ENCODE data around the gene TEX2.
A peak's percentile ranks its signal among the peaks of the same experiment; 100 is the strongest.

Gene TEX2

DNA sequence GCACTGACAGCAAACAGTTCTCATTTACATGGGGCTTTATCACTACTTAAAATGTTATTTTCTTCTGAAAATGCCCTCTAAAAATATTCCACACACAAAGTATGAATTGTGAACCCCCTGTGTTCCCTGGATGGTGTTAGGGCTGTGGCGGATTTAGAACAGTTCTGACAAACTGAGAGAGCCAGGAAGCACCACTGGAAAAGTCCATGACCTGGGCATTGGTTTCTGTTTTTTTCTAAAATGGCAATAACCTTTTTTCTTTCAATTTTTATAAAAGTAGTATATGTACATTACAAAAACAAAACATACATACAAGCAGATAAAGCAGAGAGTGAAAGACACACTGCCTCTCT lies 112.1 kb downstream of the TEX2 start:
- intact Hi-C loops (cut with DNase I) = no loop called here
- DNase-seq = no peak

DNA sequence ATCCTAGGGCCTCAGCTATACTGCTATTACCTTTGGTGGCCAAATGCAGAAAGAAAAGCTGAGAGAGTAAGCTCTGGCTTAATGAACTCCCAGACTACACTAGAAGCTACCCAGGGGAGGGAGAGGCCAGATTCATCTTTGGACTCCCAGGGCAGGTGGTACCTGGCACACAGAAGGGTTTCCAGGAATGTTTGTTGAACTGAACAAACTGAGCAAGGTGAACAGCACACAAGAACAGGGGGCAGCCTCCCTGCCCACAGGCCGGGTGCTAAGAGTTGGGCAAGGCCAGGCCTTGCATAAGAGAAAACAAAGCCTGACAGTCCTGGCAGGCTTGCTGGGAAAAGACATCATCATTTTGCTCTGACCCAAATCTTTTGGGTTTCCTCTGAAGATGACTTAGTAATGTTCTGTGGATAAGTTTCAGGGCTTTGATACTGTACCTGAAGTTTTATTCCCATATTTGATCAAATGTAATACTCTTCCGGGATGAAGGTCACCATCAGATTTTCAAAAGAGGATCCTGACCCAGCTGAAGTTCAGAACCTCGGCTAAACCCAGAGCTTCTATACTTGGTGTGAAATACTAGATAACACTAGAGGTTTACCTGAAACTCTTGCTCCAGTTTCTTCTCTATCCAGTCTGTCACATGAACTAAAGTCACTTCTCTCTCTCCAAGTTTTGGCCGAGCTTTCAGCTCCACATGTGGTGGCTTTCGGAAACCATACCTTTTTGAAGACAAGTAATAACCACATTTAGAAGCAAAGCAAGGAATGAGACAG lies 112.6 kb downstream of the TEX2 start:
- no peak for DNase-seq
- intact Hi-C loops (cut with DNase I) = no loop called here

DNA sequence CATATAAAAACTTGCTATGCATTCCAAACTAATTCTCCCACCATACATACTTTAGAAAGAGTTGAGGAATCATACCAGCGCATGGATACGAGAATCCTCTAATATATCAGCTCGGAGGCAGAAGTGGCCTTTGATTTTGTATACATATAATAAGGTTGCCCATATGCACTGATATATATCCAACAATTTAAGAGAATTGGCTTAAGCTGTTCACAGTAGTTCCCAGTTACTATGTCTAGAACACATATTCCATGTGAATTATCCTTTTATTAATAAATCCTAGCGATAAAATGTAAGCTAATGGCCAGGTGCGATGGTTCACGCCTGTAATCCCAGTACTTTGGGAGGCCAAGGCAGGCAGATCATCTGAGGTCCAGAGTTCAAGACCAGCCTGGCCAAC lies 113.9 kb downstream of the TEX2 start:
- intact Hi-C loops (cut with DNase I) = loop anchor here (5.0 kb wide), 1 partner anchor 113 kb away; the partner anchor contains the start of gene TEX2

DNA sequence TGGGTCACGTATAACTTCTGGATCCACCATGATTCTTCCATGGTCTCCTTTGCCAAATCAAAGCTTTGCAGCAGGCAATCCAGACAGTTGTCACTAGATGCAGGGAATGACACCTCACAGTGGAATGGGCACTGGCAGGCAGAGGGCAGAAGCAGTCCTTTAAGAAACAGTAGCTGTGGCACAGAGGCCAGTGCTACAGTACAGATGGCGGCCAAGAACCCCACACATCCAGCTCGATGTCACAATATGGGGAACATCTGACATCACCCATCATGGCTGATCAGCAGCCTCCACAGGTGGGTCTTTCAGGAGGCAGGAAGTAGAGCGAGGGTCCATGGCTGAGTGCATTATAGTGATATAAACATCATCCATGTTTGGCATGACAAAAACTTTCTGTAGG lies 114.4 kb downstream of the TEX2 start:
- peak in 6 of 10 donors; percentile 28 to 91 (median 46) for DNase-seq
- intact Hi-C loops (cut with DNase I) = loop anchor here (5.0 kb wide), 1 partner anchor 114 kb away; the partner anchor contains the start of gene TEX2

More for the DNA sequence above, 113.9 kb downstream of the TEX2 start:
- no peak for DNase-seq

DNA sequence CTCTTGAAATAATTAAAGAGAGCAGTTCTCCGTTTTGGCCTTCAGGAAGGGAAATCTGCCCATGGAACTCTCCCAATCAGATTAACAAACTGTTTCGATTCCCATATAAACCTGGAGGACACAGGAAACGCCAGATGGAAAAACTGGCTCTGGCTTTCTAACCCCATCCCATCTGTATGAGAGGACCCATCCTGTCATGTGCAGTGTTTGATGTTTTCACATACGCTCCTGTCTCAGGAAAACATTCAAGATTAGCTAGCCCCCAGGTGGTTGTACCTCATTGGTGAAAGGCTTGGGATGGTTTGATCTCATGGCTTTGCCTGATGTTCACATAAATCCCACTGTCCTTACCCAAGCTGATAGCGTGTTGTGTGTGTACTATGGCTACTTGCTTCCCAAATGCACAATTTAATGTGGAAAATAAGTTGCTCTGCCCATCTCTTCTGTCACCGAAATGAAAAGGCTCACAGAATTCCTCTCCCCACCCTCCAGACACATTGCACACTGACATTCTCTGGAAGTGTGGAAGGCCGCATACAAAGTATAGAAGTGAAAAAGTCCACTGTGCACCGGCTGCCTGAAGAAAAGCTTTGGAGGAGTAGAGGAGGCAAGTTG lies 114.9 kb downstream of the TEX2 start:
- no peak for DNase-seq
- intact Hi-C loops (cut with DNase I) = loop anchor here (5.0 kb wide), 1 partner anchor 114 kb away; the partner anchor contains the start of gene TEX2

DNA sequence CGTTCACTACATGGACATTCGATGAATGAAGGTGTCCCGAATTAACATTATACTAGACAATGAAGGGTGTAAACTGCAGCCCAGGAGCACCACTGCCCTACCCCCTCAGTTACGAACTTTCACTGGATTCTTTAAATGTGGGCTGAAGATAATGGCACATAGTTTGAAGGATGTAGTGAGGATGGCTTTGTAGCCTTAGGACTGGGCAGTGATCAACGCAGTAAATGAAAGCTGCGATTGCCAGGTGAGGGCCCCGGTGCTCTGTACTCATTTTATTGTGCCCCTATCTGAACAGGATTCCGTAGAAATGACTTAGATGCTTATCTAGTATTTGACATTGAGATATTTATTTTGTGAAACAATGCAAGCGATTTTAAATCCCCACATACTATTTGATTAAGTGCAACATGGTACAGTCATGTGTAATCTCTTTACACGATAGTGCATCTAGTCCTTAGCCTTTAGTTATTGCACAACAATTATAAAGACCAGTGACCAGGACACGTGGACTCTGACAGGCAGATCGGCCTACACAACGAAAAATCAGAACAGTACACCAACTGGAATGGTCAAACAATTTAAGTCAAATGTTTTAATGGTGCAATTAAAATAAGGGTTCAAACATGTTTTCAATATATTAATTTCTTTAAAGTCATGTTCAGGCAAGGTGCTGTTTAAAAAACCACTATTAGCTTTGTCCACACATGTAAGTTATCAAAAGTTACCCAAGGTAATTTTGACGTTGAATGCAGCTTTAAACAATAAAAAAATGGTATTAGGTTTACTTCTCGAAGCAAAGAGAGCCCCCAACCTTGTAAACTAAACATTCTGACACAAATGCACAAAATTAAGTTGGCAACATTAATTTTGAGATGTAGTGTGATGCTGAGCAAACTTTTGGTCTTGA lies 115.7 kb downstream of the TEX2 start:
- intact Hi-C loops (cut with DNase I) = loop anchor here (5.0 kb wide), 1 partner anchor 115 kb away; the partner anchor contains the start of gene TEX2
- no peak for DNase-seq

DNA sequence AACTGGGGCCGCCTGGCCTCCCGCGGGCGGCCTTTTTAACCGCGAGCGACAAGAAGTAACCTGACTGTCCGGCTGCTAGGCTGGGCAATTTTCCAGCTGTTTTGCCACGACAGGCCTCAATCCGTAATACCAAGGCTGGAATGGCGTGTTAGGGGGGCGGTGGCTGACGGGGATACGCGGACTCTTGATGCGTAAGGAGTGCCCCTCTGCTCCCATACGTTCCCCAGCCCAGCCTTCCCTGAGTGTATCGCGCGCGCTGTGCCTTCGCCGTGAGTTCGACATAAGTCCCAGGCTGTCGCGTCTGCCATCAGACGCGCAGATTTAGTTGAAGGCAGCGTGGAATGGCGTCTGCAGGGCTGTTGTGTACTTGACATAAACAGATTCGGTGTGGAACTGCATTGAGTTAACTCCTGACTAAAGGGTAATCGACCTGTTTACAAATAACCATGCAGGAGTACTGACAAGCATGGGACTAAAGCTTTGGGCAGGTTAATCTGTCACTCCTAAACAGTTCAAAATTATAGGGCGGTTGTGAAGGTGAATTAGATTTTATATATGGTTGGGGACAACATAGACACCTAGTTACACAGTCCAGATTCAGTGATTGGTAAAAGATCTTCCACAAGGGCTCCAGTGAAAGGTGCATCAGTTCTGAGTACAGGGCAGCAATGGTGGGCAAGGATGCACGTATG lies 116.5 kb downstream of the TEX2 start:
- peak; percentile 41 to 95 (median 62) for DNase-seq
- intact Hi-C loops (cut with DNase I) = loop anchor here (5.0 kb wide), 1 partner anchor 116 kb away; the partner anchor contains the start of gene TEX2

DNA sequence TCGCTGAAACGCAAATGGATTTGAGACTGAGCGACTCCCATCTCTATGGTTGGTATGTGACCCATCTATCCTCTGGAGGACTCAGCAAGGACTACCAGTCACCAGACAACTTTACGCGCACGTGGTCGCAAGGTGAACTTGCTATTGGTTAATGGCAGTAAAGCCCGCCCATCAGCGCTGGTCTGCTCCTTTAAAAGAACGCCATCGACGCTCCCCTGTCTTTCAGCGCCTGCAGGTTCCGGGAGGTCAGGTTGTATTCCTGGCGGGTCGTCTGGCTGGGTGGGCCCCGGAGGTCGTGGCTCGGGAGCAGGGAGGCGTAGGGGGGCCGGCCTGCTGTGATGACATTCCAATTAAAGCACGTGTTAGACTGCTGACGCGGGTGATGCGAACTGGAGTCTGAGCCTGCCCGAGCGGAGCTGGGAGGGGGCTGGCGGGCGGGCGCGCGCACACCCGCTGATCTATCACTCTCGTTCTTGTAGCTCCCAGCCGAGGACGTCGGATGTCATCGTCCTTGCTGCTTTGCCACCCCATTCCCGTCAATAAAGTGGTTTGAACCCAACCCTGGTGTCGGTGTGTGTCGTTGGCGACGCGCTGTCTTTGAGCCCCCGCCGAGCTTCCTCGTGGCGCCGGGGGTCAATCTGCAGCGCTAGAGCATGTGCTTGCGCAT lies 117.2 kb downstream of the TEX2 start:
- intact Hi-C loops (cut with DNase I) = loop anchor here (1.0 to 5.0 kb wide), 2 partner anchors 16 to 116 kb away; partner anchors contain the start of genes ERN1 and TEX2

DNA sequence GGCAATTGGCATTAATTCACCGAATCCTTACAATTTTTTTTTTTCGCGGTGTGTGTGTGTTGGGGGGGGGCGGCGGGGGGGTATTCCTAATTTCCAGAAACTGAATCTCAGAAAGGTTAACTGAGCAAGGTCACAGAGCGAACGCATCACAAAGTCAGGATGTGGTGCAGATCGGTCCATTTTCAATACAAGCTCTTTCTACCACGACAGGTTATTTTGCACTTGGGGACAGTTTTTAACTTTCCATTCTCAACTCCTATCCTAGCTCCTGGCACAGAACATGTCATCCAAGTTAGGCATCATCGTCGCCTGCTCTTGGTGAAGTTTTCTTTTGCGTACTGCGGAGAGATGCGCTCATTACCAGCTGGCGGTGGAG lies 117.7 kb downstream of the TEX2 start:
- intact Hi-C loops (cut with DNase I) = loop anchor here (1.0 to 5.0 kb wide), 2 partner anchors 15 to 117 kb away; partner anchors contain the start of genes ERN1 and TEX2
- no peak for DNase-seq

More for the DNA sequence above, 117.2 kb downstream of the TEX2 start:
- DNase-seq = peak; percentile 96 to 100 (median 99)

DNA sequence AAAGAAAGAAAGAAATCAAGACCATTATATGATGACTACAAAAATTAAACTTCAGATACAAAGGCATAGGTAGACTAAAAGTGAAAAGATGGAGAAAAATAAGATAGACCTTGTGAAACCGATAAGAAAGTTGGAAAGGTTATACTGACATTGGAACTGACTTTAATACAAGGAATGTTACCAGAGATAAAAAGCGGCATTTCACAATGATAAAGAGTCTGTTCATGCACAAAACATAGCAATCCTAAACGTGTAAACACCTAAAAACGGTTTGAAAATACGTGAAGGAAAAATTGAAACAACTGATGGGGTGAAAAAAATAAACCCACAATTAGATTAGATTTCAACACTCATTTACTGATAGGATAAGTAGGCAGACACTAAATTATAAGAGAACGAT lies 123.5 kb downstream of the TEX2 start:
- intact Hi-C loops (cut with DNase I) = no loop called here
- DNase-seq = no peak

DNA sequence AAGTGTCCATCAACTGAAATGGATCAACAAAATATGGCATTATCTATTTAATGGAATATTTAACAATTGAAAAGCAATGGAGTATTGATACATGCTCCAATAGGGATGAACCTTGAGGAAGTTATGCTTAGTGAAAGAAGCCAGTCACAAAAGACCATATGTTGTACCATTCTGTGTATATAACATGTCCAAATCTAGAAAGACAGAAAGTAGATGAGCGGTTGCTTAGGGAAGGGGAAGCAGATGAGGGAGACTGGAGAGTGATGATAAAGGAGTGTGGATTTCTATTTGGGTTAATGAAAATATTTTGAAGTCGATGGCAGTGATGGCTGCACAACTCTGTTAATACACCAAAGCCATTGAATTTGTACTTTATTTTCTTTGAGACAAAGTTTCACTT lies 124.6 kb downstream of the TEX2 start:
- DNase-seq = no peak
- intact Hi-C loops (cut with DNase I) = no loop called here

DNA sequence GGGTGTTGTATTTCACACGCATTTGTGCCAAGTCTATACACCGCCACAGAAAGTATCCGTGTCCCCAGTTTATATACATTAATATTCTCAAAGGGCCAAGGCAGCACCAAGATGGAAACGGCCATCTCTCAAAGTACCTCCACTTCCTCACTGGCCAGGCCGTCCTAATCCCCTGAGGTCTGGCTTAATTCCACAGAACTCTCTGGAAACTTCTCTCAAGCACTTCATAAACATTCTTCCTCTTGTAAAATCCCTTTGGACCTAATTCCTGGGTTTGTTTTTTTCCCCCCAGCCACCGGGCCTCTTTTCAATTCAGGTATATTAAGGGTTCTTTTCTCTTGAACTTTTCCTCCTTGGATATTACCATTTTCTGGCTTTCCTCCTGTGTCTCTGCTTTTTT lies 128.1 kb downstream of the TEX2 start:
- DNase-seq = no peak
- intact Hi-C loops (cut with DNase I) = loop anchor here (5.0 kb wide), 3 partner anchors 127 to 218 kb away; partner anchors contain the start of genes GH1 and TEX2

DNA sequence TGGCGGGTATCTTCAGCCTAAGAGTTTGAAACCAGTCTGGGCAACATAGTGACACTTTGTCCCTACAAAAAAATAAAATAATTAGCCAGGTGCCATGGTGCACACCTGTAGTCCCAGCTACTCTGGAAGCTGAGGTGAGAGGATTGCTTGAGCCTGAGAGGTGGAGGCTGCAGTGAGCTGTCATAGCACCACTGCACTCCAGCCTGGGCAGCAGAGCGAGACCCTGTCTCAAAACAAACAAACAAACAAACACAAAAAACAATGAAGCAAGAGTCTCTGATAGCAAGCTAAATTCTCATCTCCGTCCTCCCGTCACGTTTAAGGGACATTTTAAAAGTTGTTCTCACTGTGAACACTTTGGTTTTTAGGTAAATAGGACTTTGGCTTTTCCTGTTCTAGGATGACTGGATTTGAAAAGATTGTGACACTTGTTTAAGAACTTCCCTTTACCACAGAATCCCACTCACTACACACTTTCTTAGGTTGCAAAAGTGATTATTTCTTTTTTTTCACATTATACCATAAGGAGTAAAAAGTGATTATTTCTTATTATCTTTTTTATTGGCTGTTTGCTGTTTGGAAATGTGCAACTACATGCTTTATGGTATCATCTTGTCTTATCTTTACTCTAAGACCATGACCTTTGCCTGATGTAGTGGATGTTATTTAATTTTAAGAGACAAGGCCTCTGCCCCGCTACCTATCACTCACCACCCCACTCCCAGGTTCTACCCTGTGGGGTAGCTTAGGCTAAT lies 128.7 kb downstream of the TEX2 start:
- intact Hi-C loops (cut with DNase I) = loop anchor here (5.0 kb wide), 3 partner anchors 128 to 217 kb away; partner anchors contain the start of genes GH1 and TEX2
- no peak for DNase-seq

DNA sequence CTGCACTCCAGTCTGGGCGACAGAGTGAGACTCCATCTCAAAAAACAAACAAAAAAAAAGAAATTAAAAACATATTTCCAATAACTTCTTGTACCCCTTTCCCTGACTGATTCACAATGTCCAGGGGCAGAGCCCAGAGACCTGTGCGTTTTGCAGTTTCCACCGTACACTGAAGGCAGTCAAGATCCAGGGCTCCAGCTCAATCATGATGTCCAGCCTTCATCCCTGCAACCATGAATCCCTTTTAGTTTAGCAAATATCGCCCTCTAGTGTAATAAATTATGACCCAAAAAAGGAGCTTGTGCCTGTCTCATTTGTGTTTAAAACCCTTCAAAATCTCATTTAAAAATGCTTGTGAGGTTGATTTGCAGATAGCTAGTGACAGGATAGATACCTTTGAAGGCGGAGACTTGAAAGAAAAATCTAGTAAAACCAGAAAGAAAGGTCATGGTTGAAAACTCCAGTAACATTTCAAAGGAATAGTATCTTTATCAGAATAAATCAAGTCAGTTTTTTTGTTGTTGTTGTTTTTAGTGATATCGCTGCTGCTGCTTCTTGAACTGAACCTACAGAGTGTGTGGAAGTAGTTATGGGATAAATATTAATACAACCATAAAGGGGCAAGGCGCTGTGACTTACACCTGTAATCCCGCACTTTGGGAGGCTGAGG lies 129.4 kb downstream of the TEX2 start:
- no peak for DNase-seq

DNA sequence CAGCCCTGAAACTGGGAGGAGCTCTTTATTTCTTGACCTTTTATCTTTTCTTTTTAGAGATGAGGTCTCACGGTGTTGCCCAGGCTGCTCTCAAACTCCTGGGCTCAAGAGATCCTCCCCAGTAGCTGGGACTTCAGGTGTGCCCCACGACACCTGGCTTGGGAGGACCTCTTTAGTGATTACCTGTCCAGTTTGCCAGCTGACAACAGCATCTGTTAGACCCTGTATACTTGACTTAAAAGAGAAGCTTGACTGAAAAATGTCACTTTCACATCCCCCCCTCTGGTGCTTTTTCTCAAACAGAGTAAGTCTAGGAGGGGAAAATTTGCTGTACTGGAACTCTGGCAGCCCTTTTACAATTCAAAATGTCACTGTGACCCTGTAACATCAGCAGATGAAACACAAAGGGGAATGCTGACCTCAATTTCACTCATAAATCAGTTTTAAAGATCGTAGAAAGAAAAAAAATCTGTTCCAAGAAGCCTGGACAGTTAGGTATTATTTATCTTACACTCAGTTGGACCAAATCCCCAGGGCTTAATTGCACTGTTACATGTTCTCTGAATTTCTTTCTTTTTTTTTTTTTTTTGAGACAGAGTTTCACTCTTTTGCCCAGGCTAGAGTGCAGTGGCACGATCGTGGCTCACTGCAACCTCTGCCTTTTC lies 131.3 kb downstream of the TEX2 start:
- intact Hi-C loops (cut with DNase I) = loop anchor here (5.0 kb wide), 3 partner anchors 131 to 214 kb away; partner anchors contain the start of genes GH1 and TEX2
- DNase-seq = no peak

More for the DNA sequence above, 129.4 kb downstream of the TEX2 start:
- intact Hi-C loops (cut with DNase I) = loop anchor here (1.0 to 5.0 kb wide), 4 partner anchors 104 to 216 kb away; partner anchors contain the start of genes GH1 and TEX2

DNA sequence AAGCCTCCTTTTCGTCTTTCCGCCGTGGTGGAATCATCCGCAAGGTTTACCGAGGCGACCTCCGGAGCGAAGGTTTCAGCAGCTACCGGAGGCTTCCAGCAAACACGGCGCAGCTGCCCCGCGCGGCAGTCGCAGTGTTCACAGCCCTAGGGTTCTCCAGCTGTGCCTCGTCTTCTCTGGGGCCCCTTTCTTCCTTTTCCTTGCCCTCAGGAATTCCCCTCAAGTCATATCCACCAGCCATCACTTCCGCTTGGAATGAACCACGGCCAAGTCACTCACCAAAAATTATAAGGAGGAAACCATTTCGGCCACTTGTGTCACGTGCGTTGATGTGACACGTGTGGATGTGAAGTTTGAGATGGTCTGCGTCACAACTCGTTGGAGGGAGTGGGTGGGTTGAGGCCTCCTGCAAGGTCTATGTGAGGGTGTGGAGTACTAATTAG lies 132.5 kb downstream of the TEX2 start:
- DNase-seq = peak in 3 of 10 donors; percentile 33 to 85 (median 76)
- intact Hi-C loops (cut with DNase I) = loop anchor here (1.0 to 5.0 kb wide), 4 partner anchors 15 to 213 kb away; partner anchors contain the start of genes GH1 and TEX2
